Measurements from ENCODE around the gene SYCP2.

Gene SYCP2

GRCh38 chr20:59814840-59815340 lies 118.5 kb downstream of the SYCP2 start:
- H3K27ac ChIP-seq, result no peak overlapping the region
- TF ChIP-seq CTCF (IDR thresholded peaks at IDR 0.05), result no peak
- no peak overlapping the region for H3K4me3 ChIP-seq
- peak; percentile 31 for DNase-seq (ENCODE audit: low spot score)

GRCh38 chr20:59813948-59814839 lies 119.2 kb downstream of the SYCP2 start:
- TF ChIP-seq CTCF (IDR thresholded peaks at IDR 0.05), result no peak
- H3K27ac ChIP-seq, result no peak overlapping the region
- no peak overlapping the region for H3K4me3 ChIP-seq
- peak; percentile 62 for DNase-seq (ENCODE audit: low spot score)

Data from coronary artery (tissue), 2 donors.